Stimulated activated naive CD4-positive, alpha-beta T cell (primary cell): ENCODE measurements around the gene PCNX2.
A peak's percentile ranks its signal among the peaks of the same experiment; 100 is the strongest.

ENCODE experiments used
- DNase-seq, 6 experiments: peaks; one replicate each; lab custom pipeline; 2025; lab: John Stamatoyannopoulos, UW

Gene PCNX2

GRCh38 chr1:232983817-232984567 lies 311.5 kb downstream of the PCNX2 start:
- no peak for DNase-seq

DNA sequence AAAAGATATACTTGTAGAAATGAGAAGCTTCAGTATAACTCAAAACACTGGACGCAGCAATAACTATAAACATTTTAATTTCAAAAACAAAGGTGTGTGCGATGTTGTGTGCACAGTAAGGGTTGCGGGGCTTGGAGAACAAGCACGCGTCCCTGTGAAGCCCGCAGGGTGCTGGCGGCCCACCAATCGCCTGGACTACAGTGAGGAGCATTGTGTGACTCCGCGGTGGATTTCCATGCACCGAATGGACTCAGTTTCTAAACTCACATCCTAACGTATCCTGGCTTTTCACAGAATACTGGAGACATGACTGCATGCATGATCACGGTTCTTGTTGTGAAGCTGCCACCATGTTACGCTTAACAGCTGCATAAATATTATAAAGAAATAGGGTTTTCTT lies 312.1 kb downstream of the PCNX2 start:
- DNase-seq, result no peak

- no peak for DNase-seq
These were observed 313.1 kb downstream of the PCNX2 start for GRCh38 chr1:232982238-232982944.

- no peak for DNase-seq
These were observed 314.5 kb downstream of the PCNX2 start for GRCh38 chr1:232980986-232981560.

DNA sequence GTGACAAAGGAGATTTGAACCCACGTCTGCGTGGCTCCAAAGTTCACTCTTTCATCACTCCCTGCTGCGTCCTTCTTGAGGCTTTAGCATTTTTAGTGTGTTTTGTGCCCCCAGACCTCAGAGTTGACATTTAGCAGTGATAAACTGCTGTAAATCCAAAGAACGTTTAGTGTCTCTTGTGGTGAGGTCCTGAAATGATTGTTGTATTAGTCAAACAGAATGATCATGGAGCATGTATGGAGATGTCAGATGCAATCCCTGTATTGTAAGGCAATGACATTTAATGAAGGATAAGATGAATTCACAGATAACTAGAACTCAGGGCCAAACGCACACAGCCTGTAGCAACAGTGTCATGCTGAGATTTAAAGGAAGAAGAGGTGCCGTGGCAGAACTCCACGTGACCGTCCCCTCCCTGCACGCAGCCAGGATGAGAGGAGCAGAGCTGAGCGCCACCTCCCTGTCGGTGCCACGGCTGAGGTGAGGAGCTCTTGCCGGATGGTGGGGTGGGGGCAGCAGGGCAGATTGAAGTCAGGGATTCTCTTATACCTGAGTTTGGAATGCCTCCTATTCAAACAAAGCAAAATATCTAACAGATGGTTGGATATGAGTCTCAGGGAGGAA lies 315.1 kb downstream of the PCNX2 start:
- DNase-seq, result no peak

- DNase-seq, result no peak
These were observed 316.0 kb downstream of the PCNX2 start for GRCh38 chr1:232979558-232979957.

DNA sequence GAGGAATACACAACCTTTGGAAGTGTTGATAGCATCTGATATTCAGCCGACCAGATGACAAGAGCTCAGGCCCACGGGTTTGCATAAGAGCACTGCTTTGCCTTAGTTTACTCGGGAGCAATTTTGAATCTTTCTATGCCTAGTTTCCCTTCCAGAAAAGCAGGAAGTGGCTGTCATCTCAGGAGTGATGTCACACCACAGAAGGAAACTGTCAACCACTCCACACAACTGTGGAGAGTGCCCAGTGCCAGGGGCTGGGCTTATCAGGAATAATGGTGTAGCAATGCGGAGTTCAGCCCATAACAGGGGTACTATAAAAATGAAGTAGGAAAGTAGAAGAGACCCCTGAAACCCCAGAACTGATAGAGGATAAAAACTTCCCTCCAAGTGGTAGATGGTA lies 316.7 kb downstream of the PCNX2 start:
- no peak for DNase-seq

DNA sequence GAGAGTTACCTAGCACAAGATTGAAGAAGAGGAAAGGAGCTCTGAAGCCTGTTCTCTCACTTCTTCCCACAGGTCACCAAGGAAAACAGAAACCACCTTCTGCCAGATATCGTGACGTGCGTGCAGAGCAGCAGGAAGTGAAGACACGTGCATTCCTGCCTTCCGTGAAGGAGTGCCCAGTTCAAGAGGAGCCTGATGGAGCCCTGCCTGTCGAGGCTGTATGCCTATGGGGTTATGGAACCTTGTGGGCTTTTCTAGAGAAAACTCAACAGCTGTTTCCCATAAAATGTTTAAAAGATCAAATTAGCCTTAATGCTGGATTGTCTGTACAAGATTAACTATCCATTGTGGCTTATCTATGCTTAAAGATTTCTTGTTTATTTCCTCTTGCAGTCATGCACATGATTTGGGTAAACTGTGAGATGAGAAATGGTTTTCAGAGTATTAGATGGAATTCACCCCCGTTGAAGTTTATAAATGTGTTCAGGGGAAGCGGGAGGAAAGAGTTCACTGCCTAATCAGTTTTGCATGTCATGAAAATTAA lies 317.4 kb downstream of the PCNX2 start:
- peak in 2 of 6 experiments; percentile 10 to 25 for DNase-seq

- DNase-seq, result no peak
These were observed 320.6 kb downstream of the PCNX2 start for GRCh38 chr1:232974971-232975370.

- no peak for DNase-seq
These were observed 321.6 kb downstream of the PCNX2 start for GRCh38 chr1:232973652-232974611.

DNA sequence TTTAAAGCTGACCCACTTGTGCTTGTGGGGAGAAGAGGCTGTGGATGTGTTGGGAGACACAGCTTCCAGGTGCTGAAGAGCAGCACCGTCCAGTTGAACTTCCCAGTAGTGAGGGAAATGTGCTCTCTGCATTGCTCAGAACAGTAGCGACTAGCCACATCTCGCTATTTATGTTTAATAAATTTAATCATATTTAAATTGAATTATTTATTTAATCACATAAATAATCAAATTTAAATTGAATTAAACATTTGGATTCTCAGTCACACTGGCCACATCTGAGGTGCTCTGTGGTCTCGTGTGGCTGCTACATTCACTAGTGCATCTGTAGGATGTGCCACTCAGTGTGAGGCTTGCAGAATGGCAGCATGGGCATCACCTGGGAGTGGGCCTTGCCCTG lies 325.0 kb downstream of the PCNX2 start:
- no peak for DNase-seq

- DNase-seq, result no peak
These were observed 325.7 kb downstream of the PCNX2 start for GRCh38 chr1:232969799-232970198.

DNA sequence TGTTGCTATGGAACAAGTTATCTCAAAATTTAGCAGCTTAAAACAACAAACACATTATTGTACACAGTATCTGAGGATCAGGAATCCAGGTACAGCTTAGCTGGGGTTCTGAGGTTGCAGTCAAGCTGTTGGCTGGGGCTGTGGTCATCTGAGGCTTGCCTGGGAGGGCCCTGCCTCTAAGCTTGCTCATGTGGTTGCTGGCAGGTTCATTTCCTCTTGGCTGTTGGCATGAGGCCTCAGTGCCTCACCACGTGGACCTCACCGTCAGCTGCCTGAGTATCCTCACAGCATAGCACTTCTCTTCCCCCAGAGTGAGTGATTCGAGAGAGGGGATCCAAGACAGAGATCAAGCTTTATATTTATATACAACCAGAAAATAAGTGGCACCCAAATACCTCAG lies 326.6 kb downstream of the PCNX2 start:
- no peak for DNase-seq

GRCh38 chr1:232968391-232968790 lies 327.1 kb downstream of the PCNX2 start:
- DNase-seq, result no peak

DNA sequence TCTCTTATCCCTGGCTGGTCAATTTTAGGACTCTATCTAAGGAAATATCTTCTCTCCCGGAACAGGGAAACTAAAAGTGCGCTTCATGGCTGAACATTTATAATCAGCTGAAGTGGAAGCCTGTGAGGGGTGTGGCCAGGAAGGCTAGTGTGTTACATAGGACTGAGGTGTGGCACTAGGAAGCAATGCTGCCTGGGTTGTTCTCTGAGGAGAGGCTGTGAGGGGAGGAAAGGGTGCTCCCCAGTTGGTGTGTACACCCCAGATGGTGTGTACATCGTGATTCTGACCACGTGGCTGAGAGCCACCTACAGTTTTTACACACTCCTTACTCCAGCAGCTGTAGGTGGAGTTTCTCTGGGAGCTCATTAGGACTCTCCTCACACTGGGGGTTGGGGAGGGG lies 328.9 kb downstream of the PCNX2 start:
- DNase-seq, result no peak

- no peak for DNase-seq
These were observed 329.7 kb downstream of the PCNX2 start for GRCh38 chr1:232965912-232966217.

- no peak for DNase-seq
These were observed 330.2 kb downstream of the PCNX2 start for GRCh38 chr1:232965124-232965911.

GRCh38 chr1:232964601-232965000 lies 330.9 kb downstream of the PCNX2 start:
- no peak for DNase-seq

GRCh38 chr1:232962761-232963745 lies 332.5 kb downstream of the PCNX2 start:
- no peak for DNase-seq
